ENCODE data around the gene WDR27.
"Not testable (repeated sequence)": the region's sequence is repeated elsewhere in the genome, so short reads cannot be mapped to it uniquely, and the experiment has no call there.

Gene WDR27

GRCh38 chr6:169513478-169514193, 188.2 kb downstream of the WDR27 start:
- ATAC-seq: no peak

- ATAC-seq: not testable (repeated sequence)
Measured at GRCh38 chr6:169511785-169512184, 190.0 kb downstream of the WDR27 start.

- ATAC-seq: no peak
Measured at GRCh38 chr6:169510871-169511270, 191.0 kb downstream of the WDR27 start.

- no peak for ATAC-seq
Measured at GRCh38 chr6:169508452-169508851, 193.4 kb downstream of the WDR27 start.

GRCh38 chr6:169503422-169504152, 198.2 kb downstream of the WDR27 start:
- ATAC-seq: no peak

GRCh38 chr6:169502445-169502844, 199.4 kb downstream of the WDR27 start:
- ATAC-seq: no peak

GRCh38 chr6:169501777-169502313, 200.0 kb downstream of the WDR27 start:
- ATAC-seq: no peak

GRCh38 chr6:169501128-169501527, 200.7 kb downstream of the WDR27 start:
- no peak for ATAC-seq

- no peak for ATAC-seq
Measured at GRCh38 chr6:169500688-169501087, 201.1 kb downstream of the WDR27 start.

- ATAC-seq: no peak
Measured at GRCh38 chr6:169499848-169500247, 202.0 kb downstream of the WDR27 start.

GRCh38 chr6:169498916-169499513, 202.8 kb downstream of the WDR27 start:
- no peak for ATAC-seq

GRCh38 chr6:169495601-169496000, 206.2 kb downstream of the WDR27 start:
- no peak for ATAC-seq

- ATAC-seq: no peak
Measured at GRCh38 chr6:169494038-169494437, 207.8 kb downstream of the WDR27 start.

- ATAC-seq: no peak
Measured at GRCh38 chr6:169491482-169491881, 210.3 kb downstream of the WDR27 start.

- no peak for ATAC-seq
Measured at GRCh38 chr6:169490830-169491229, 211.0 kb downstream of the WDR27 start.

GRCh38 chr6:169490246-169490641, 211.6 kb downstream of the WDR27 start:
- ATAC-seq: no peak

- no peak for ATAC-seq
Measured at GRCh38 chr6:169489563-169490245, 212.1 kb downstream of the WDR27 start.

GRCh38 chr6:169487579-169488436, 214.0 kb downstream of the WDR27 start:
- ATAC-seq: no peak

GRCh38 chr6:169479783-169480495, 221.9 kb downstream of the WDR27 start:
- no peak for ATAC-seq

- ATAC-seq: no peak
Measured at GRCh38 chr6:169474362-169474761, 227.5 kb downstream of the WDR27 start.

- no peak for ATAC-seq
Measured at GRCh38 chr6:169473663-169474062, 228.2 kb downstream of the WDR27 start.

Data from activated CD4-positive, CD25-positive, alpha-beta regulatory T cell treated with anti-CD3 and anti-CD28 coated beads, Interleukin-2, amount 50 U/mL, for 24 hours (primary cell).